CD4-positive, alpha-beta T cell treated with Interleukin-15 for 1 hour (primary cell): Measurements from ENCODE around the gene OR6C2.
"Not testable (repeated sequence)": the region's sequence is repeated elsewhere in the genome, so short reads cannot be mapped to it uniquely, and the experiment has no call there.

ENCODE experiments used
- DNase-seq: peaks from one replicate; pipeline ENCODE4 v3.0.0-alpha.2; 2020

The OR6C2 gene

GRCh38 chr12:55479136-55479535 lies 35.3 kb downstream of the OR6C2 start:
- not testable (repeated sequence) for DNase-seq

DNA sequence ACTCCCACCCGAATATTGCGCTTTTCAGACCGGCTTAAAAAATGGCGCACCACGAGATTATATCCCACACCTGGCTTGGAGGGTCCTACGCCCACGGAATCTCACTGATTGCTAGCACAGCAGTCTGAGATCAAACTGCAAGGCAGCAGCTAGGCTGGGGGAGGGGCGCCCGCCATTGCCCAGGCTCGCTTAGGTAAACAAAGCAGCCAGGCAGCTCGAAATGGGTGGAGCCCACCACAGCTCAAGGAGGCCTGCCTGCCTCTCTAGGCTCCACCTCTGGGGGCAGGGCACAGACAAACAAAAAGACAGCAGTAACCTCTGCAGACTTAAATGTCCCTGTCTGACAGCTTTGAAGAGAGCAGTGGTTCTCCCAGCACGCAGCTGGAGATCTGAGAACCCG lies 40.4 kb downstream of the OR6C2 start:
- DNase-seq = not testable (repeated sequence)

DNA sequence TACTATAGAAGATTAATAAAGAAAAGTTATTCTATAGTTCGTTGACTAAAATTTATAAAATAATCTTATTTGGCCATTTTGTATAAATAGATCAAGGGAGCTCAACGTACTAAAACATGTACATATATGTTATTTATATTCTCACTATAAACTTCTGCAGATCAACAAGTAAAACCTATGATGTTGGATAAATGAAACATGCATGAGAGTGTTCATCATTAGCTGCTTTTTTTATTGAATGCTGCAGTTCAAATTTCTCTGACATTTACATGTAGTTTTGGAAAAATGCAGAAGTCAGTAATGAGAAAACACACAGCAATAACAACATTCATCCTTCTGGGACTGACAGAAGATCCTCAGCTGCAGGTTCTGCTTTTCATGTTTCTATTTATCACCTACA lies 48.2 kb downstream of the OR6C2 start, which contains the start of gene OR6C68:
Gene OR6C68 (plus strand): TSS at position 301 of the 400 bp plus-strand sequence. CDS start 0 bp downstream, at position 301.
- no peak for DNase-seq

GRCh38 chr12:55495490-55495889 lies 51.6 kb downstream of the OR6C2 start:
- no peak for DNase-seq

GRCh38 chr12:55499231-55499630 lies 55.4 kb downstream of the OR6C2 start:
- DNase-seq = no peak

DNA sequence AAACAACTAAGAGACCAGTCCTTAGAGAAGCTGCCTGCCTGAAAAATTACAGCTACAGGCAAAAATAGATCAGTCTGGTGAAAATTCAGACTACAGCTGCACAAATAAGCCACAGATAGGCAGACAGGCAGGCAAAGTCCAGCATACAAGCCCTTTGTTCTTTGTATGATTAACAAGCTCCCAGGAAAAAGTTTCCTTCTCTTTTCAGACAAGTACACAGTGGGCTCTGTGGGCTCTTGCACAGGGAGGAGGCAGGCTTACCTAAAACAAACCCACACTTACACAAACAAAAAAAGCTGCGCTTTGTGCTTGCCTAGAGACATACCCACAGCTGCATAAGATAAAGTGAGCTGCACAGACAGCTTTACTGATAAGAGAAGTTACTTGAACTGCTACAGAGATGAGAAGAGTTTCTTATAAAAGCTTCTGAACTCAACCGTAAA lies 56.0 kb downstream of the OR6C2 start:
- DNase-seq = no peak

DNA sequence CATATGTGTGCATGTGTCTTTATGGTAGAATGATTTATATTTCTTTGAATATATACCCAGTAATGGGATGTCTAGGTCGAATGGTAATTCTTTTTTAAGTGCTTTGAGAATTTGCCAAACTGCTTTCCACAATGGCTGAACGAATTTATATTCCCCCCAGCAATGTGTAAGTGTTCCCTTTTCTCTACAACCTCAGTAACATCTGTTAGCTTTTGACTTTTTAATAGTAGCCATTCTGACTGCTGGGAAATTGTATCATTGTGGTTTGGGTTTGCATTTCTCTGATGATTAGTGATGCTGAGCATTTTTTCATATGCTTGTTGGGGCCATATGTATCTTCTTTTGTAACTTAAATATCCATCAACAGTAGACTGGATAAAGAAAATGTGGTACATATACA lies 57.7 kb downstream of the OR6C2 start:
- DNase-seq = no peak
